ENCODE data around the gene DUOXA1. TPM values are rescaled to one million over a fixed set of nuclear protein-coding genes. Genes with fewer than 3 reads are reported as not detected.

DUOXA1 gene
- polyA plus RNA-seq, 2 donors: 145 to 174 TPM

DNA sequence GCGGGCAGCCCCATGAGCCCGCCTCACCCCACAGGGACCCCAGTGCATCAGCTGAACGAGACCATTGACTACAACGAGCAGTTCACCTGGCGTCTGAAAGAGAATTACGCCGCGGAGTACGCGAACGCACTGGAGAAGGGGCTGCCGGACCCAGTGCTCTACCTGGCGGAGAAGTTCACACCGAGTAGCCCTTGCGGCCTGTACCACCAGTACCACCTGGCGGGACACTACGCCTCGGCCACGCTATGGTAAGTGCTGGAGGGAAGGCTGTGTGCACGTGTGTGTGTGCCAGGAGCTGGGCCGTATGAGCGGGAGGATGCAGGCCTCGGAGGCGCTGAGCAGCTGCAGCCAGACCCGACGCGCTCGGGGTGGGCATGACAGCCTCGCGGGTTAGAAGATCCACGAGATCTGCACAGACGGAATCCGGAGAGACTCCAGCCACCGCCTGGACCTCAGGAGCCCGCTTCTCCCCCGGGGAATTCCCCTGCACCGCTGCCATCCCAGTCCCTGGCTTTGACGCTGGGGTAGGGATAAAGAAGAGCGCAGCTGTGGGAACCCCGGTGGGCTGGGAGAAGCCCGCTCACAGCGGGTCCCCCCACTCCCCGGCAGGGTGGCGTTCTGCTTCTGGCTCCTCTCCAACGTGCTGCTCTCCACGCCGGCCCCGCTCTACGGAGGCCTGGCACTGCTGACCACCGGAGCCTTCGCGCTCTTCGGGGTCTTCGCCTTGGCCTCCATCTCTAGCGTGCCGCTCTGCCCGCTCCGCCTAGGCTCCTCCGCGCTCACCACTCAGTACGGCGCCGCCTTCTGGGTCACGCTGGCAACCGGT is 13.0 kb downstream of the DUOXA1 start:
- Histone ChIP-seq H3K36me3 (ENCODE audit: control insufficient read depth in 2 of 2, insufficient read depth in 2 of 2, low read length in 1 of 2) (peaks cover 0 to 19% of the 10 kb centered on the region in 2 donors), H3K27ac (ENCODE audit: low read depth in 2 of 2, low read length in 1 of 2) (no peak overlapping the region), H3K9me3 (ENCODE audit: control insufficient read depth in 2 of 2, insufficient read depth in 1 of 2, low read depth in 1 of 2, low read length in 1 of 2) (peaks cover 0 to 3% of the 10 kb centered on the region in 2 donors), H3K27me3 (ENCODE audit: control insufficient read depth in 1 of 2, insufficient read depth in 2 of 2, low read length in 2 of 2) (peaks cover 0 to 21% of the 10 kb centered on the region in 2 donors), H3K4me3 (ENCODE audit: low read depth in 1 of 2, low read length in 2 of 2) (peak overlapping the region; percentile 8 to 16), H3K4me1 (ENCODE audit: control insufficient read depth in 2 of 2, insufficient read depth in 2 of 2, low read length in 1 of 2) (peaks cover 11 to 32% of the 10 kb centered on the region in 2 donors)
- WGBS, 2 donors: 9 to 10% methylated on average over 64 to 65 of the region's 65 CpGs

DNA sequence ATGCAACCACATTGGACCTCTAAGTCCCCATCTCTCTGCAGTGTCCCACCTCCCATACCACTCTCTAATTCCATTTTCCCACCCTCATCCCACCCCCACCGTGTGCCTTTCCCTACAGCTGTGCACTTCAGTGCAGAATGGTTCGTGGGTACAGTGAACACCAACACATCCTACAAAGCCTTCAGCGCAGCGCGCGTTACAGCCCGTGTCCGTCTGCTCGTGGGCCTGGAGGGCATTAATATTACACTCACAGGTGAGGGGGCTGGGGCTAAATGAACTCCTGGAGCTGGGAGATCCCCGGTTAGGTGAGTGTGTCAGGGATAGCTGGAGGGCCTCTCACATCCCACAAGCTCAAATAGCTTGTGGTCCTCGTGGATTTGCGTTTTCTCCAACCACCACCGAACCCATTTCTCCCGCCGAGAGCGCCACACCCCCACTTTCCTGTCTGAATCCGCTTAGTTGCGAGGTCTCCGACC is 13.6 kb downstream of the DUOXA1 start:
- Histone ChIP-seq H3K27me3 (ENCODE audit: control insufficient read depth in 1 of 2, insufficient read depth in 2 of 2, low read length in 2 of 2) (peaks cover 0 to 21% of the 10 kb centered on the region in 2 donors), H3K27ac (ENCODE audit: low read depth in 2 of 2, low read length in 1 of 2) (no peak overlapping the region), H3K4me1 (ENCODE audit: control insufficient read depth in 2 of 2, insufficient read depth in 2 of 2, low read length in 1 of 2) (peaks cover 11 to 32% of the 10 kb centered on the region in 2 donors), H3K36me3 (ENCODE audit: control insufficient read depth in 2 of 2, insufficient read depth in 2 of 2, low read length in 1 of 2) (peaks cover 0 to 15% of the 10 kb centered on the region in 2 donors), H3K9me3 (ENCODE audit: control insufficient read depth in 2 of 2, insufficient read depth in 1 of 2, low read depth in 1 of 2, low read length in 1 of 2) (peaks cover 0 to 3% of the 10 kb centered on the region in 2 donors), H3K4me3 (ENCODE audit: low read depth in 1 of 2, low read length in 2 of 2) (peak overlapping the region in 1 of 2 donors; percentile 16)
- 28 to 41% methylated on average over 19 of the region's 19 CpGs for WGBS, 2 donors

DNA sequence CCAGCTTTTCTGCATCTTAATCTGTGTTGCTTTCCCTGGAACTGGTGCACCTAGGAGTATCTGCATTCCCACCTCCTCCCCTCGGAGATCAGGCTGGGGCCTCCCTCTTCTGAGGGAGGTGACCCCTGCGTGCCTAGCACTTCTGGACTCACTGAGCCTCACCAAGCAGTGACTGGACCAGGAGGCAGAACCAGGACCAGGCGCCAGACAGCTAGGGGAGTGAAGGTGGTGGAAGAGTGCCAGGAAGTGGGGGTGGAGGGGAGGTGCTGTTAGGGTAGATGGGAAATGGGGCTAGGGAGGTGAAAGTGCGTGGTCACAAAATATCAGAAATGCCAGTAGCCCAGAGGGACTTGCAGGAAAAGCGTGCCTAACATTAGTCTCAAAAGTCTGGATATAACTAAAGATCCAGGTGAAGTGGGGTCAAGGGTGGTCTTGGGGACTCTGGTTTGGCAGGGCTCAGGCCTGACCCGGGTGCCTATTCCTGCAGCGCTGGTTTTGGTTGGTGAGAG is 14.3 kb downstream of the DUOXA1 start:
- Histone ChIP-seq H3K4me3 (ENCODE audit: low read depth in 1 of 2, low read length in 2 of 2) (peak overlapping the region in 1 of 2 donors; percentile 20), H3K27me3 (ENCODE audit: control insufficient read depth in 1 of 2, insufficient read depth in 2 of 2, low read length in 2 of 2) (peaks cover 0 to 21% of the 10 kb centered on the region in 2 donors), H3K9me3 (ENCODE audit: control insufficient read depth in 2 of 2, insufficient read depth in 1 of 2, low read depth in 1 of 2, low read length in 1 of 2) (peaks cover 0 to 3% of the 10 kb centered on the region in 2 donors), H3K36me3 (ENCODE audit: control insufficient read depth in 2 of 2, insufficient read depth in 2 of 2, low read length in 1 of 2) (peaks cover 0 to 8% of the 10 kb centered on the region in 2 donors), H3K27ac (ENCODE audit: low read depth in 2 of 2, low read length in 1 of 2) (no peak overlapping the region), H3K4me1 (ENCODE audit: control insufficient read depth in 2 of 2, insufficient read depth in 2 of 2, low read length in 1 of 2) (peaks cover 11 to 32% of the 10 kb centered on the region in 2 donors)
- WGBS, 2 donors: 55 to 64% methylated on average over 7 of the region's 7 CpGs

DNA sequence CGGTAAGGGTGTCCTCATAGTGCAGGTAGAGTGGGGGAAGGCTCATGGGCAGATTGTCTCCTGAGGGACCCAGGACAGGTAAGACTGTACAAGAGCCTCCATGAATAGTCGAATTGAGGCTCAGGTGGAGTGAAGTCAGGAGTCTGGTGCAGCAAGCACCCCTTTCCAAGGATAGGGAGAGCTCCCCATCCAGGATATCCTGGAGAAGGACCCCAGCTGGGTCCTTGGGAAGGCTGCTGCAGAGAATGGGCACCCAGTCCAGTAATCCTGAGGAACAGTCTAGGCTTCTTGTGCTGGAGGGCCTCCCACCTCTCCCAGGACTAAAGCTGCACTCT is 15.0 kb downstream of the DUOXA1 start:
- H3K9me3 ChIP-seq (ENCODE audit: control insufficient read depth in 2 of 2, insufficient read depth in 1 of 2, low read depth in 1 of 2, low read length in 1 of 2): peaks cover 0 to 3% of the 10 kb centered on the region in 2 donors
- H3K27me3 ChIP-seq (ENCODE audit: control insufficient read depth in 1 of 2, insufficient read depth in 2 of 2, low read length in 2 of 2): peaks cover 0 to 21% of the 10 kb centered on the region in 2 donors
- peaks cover 11 to 32% of the 10 kb centered on the region in 2 donors for H3K4me1 ChIP-seq (ENCODE audit: control insufficient read depth in 2 of 2, insufficient read depth in 2 of 2, low read length in 1 of 2)
- H3K36me3 ChIP-seq (ENCODE audit: control insufficient read depth in 2 of 2, insufficient read depth in 2 of 2, low read length in 1 of 2): peaks cover 0 to 3% of the 10 kb centered on the region in 2 donors
- peak overlapping the region; percentile 25 to 42 for H3K4me3 ChIP-seq (ENCODE audit: low read depth in 1 of 2, low read length in 2 of 2)
- H3K27ac ChIP-seq (ENCODE audit: low read depth in 2 of 2, low read length in 1 of 2): peak overlapping the region in 1 of 2 donors; percentile 29
- 4 to 10% methylated on average over 2 of the region's 2 CpGs for WGBS, 2 donors

DNA sequence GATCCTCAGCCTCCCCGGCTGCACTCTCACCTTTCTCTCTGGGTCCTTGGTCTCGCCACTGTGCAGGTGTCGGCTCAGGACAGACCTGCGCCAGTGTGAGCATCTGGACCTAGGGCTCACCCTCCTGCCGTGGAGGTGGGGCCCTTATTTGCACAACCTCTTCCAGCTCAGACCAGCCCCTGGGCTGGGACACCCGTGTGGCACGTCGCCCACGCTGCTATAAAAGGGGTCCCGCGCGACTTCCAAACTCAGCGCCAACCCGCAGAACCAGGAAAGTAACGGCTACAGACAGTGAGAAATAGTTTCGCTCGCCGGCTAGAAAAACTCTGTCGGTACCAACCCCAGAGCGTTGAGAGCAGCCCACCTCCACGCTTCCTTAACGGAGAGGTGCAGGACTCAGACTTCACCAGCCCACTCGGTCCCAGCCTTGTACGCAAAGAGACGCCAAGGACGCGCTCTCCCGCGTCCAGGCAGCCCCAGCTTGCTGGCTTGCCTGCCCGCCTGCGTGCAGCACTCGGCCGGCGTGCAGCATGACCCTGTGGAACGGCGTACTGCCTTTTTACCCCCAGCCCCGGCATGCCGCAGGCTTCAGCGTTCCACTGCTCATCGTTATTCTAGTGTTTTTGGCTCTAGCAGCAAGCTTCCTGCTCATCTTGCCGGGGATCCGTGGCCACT is 15.5 kb downstream of the DUOXA1 start, which contains the start of the genes DUOX2 and DUOXA2:
Gene DUOX2 (minus strand): TSS at position 97 of the 675 bp plus-strand sequence. CDS start 761 bp downstream, outside the sequence.
Gene DUOXA2 (plus strand): TSS at position 251 of the 675 bp plus-strand sequence. CDS start 280 bp downstream, at position 531.
- peak within 1 kb of the TSS; percentile 38 to 42 for H3K4me3 ChIP-seq (ENCODE audit: low read depth in 1 of 2, low read length in 2 of 2)
- peaks cover 0 to 3% of the 10 kb centered on the region in 2 donors for H3K36me3 ChIP-seq (ENCODE audit: control insufficient read depth in 2 of 2, insufficient read depth in 2 of 2, low read length in 1 of 2)
- H3K4me1 ChIP-seq (ENCODE audit: control insufficient read depth in 2 of 2, insufficient read depth in 2 of 2, low read length in 1 of 2): peaks cover 11 to 32% of the 10 kb centered on the region in 2 donors
- H3K9me3 ChIP-seq (ENCODE audit: control insufficient read depth in 2 of 2, insufficient read depth in 1 of 2, low read depth in 1 of 2, low read length in 1 of 2): peaks cover 0 to 3% of the 10 kb centered on the region in 2 donors
- WGBS, 2 donors: 2% methylated on average over 42 of the region's 42 CpGs
- H3K27ac ChIP-seq (ENCODE audit: low read depth in 2 of 2, low read length in 1 of 2): peak within 1 kb of the TSS in 1 of 2 donors; percentile 29
- peaks cover 0 to 21% of the 10 kb centered on the region in 2 donors for H3K27me3 ChIP-seq (ENCODE audit: control insufficient read depth in 1 of 2, insufficient read depth in 2 of 2, low read length in 2 of 2)

DNA sequence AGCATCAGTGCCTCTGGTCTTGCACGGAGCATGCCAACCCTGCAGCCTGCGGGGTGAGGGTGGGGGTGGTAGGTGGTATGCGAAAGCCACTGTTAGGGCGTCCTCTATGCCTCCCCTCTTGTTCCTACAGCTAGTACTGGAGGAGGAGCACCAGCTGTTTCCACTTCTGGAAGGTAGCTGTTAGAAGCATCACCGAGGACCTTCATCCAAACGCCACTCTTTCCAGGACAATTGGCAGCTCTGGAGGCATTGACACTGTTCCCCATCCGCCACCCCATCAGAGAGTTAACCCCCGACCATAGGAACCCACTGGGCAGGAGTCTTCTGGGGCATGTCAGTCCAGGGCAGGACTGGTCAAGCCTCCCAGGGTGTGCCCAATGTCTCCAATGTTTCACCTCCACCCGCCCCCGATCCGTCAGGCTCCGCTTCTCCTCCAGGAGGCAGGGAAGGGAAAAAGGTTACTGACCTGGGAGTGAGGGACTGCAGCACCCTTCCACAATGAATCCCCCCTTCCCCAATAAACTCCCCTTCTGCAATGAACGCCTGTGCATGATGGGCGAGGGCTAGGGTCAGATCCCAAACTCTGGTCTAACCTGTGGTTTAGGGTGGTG is 16.2 kb downstream of the DUOXA1 start:
- H3K4me1 ChIP-seq (ENCODE audit: control insufficient read depth in 2 of 2, insufficient read depth in 2 of 2, low read length in 1 of 2): peaks cover 11 to 32% of the 10 kb centered on the region in 2 donors

DNA sequence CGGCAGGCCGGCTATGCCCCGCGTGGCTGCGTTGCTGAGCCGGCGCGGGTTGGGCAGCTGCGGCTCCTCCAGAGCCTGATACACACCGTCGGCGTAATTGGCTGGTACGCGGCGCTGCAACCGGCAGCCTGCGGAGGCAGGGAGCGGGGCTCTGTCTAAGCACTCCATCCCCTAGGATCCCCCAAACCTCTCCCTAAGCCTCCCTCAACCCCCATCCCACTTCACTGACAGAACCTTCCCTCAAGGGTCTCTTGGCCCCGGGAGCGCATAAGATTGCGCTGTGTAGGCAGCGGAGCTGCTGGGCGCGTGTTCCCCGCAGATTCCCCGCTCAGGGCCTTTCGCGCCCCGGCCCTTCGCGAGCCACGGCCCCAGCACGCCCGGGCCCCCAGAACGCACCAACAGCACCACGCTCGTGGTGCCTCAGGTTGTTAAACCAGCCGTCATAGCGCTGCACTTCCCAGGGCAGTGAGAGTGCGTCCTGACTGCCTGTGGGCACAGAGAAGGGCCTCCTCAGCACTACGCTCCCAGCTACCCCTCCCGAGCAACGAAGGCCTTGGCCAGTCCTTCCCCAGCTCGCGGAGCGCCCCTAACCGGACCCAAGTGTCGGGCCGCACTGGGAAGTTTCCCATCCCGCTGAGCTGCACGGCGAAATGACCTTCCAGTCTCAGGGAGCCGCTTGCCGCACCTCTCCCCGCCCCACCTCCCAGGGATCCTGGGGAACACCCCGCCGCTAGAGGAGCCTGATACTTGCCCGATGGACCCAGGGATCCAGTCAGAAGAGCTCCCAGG is 16.9 kb downstream of the DUOXA1 start:
- H3K9me3 ChIP-seq (ENCODE audit: control insufficient read depth in 2 of 2, insufficient read depth in 1 of 2, low read depth in 1 of 2, low read length in 1 of 2): peaks cover 0 to 3% of the 10 kb centered on the region in 2 donors
- H3K27ac ChIP-seq (ENCODE audit: low read depth in 2 of 2, low read length in 1 of 2): no peak overlapping the region
- peaks cover 0 to 3% of the 10 kb centered on the region in 2 donors for H3K36me3 ChIP-seq (ENCODE audit: control insufficient read depth in 2 of 2, insufficient read depth in 2 of 2, low read length in 1 of 2)
- H3K27me3 ChIP-seq (ENCODE audit: control insufficient read depth in 1 of 2, insufficient read depth in 2 of 2, low read length in 2 of 2): peaks cover 0 to 21% of the 10 kb centered on the region in 2 donors
- WGBS, 2 donors: 2 to 3% methylated on average over 58 of the region's 58 CpGs
- H3K4me3 ChIP-seq (ENCODE audit: low read depth in 1 of 2, low read length in 2 of 2): peak overlapping the region; percentile 38 to 42
- H3K4me1 ChIP-seq (ENCODE audit: control insufficient read depth in 2 of 2, insufficient read depth in 2 of 2, low read length in 1 of 2): peaks cover 11 to 32% of the 10 kb centered on the region in 2 donors

More for the DNA sequence above, 16.2 kb downstream of the DUOXA1 start:
- Histone ChIP-seq H3K36me3 (ENCODE audit: control insufficient read depth in 2 of 2, insufficient read depth in 2 of 2, low read length in 1 of 2) (peaks cover 0 to 3% of the 10 kb centered on the region in 2 donors), H3K9me3 (ENCODE audit: control insufficient read depth in 2 of 2, insufficient read depth in 1 of 2, low read depth in 1 of 2, low read length in 1 of 2) (peaks cover 0 to 3% of the 10 kb centered on the region in 2 donors), H3K27me3 (ENCODE audit: control insufficient read depth in 1 of 2, insufficient read depth in 2 of 2, low read length in 2 of 2) (peaks cover 0 to 21% of the 10 kb centered on the region in 2 donors), H3K4me3 (ENCODE audit: low read depth in 1 of 2, low read length in 2 of 2) (peak overlapping the region; percentile 38 to 42), H3K27ac (ENCODE audit: low read depth in 2 of 2, low read length in 1 of 2) (no peak overlapping the region)
- 7 to 8% methylated on average over 14 of the region's 14 CpGs for WGBS, 2 donors

DNA sequence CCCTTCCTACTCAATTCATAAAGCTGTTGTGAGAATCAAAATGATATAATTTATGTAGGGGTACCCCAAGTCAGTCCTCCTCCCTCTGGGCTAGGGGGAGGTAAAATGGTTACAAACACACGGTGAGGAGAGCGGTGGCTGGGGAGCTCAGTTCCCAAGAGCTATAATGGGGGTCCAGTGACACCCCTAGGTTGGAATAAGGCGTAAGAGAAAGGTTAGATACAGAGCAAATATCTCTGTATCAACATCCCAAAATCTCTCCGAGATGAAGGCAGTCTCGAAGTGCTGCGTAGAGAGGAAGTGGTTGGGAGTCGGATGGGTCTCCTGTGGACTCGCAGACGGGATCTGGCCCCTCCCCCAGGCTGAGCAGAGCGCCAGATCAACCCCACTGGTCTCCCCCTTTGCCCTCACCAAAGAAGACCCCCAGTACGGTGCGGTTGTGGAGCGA is 17.5 kb downstream of the DUOXA1 start:
- Histone ChIP-seq H3K36me3 (ENCODE audit: control insufficient read depth in 2 of 2, insufficient read depth in 2 of 2, low read length in 1 of 2) (no peaks in the 10 kb centered on the region), H3K9me3 (ENCODE audit: control insufficient read depth in 2 of 2, insufficient read depth in 1 of 2, low read depth in 1 of 2, low read length in 1 of 2) (peaks cover 0 to 3% of the 10 kb centered on the region in 2 donors), H3K4me3 (ENCODE audit: low read depth in 1 of 2, low read length in 2 of 2) (peak overlapping the region; percentile 38 to 42), H3K27ac (ENCODE audit: low read depth in 2 of 2, low read length in 1 of 2) (no peak overlapping the region), H3K27me3 (ENCODE audit: control insufficient read depth in 1 of 2, insufficient read depth in 2 of 2, low read length in 2 of 2) (peaks cover 0 to 21% of the 10 kb centered on the region in 2 donors), H3K4me1 (ENCODE audit: control insufficient read depth in 2 of 2, insufficient read depth in 2 of 2, low read length in 1 of 2) (peaks cover 11 to 32% of the 10 kb centered on the region in 2 donors)
- 8 to 9% methylated on average over 13 of the region's 13 CpGs for WGBS, 2 donors

All from esophagus (tissue), 2 donors.